Smooth muscle cell of the brain vasculature (primary cell): ENCODE measurements around the gene ARID3C.

Experiments
- DNase-seq: peaks from one replicate; pipeline ENCODE4 v3.0.0-alpha.2; 2012; ENCODE audit warnings: low read depth, low spot score

ARID3C gene

DNA sequence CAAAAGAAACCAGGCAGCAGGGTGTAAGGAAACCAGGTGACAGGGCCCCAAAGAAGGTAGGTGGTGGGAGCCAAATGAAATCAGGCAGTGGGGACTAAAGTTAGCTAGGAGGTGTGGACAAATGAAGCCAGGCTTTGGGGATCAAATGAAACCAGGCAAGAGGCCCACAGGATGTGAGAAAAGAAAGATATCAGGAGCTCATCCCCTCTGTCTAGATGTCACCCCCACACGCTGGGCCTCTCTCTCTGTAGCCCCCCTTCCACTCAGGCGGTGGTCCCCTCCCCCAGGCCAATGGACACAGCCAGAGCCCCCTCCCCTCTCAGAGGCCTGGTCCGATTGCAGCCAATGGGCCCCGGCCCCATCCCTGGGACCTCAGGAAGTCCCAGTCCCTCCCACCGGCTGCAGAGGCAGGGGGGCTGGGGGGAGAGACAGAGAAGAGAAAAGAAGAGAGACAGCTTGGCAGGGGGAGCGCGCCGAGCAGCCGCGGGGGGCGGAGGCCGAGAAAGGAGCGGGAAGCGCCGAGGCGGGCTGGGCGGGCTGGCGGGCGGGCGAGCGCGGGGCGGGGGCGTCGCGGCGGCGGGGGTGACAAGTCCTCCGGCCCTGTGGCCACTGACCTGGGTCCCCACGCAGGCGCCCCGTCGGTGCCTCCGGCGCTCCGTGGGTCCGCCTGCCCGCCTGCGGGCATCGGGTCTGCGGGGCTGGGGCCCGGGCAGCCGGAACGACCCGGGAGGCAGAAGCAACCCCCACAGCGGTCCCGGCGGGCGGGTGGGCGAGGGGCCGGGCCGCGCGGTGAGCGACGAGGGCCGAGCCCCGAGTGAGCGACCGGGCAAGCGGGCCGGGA is 51.2 kb downstream of the ARID3C start:
- DNase-seq: no peak

DNA sequence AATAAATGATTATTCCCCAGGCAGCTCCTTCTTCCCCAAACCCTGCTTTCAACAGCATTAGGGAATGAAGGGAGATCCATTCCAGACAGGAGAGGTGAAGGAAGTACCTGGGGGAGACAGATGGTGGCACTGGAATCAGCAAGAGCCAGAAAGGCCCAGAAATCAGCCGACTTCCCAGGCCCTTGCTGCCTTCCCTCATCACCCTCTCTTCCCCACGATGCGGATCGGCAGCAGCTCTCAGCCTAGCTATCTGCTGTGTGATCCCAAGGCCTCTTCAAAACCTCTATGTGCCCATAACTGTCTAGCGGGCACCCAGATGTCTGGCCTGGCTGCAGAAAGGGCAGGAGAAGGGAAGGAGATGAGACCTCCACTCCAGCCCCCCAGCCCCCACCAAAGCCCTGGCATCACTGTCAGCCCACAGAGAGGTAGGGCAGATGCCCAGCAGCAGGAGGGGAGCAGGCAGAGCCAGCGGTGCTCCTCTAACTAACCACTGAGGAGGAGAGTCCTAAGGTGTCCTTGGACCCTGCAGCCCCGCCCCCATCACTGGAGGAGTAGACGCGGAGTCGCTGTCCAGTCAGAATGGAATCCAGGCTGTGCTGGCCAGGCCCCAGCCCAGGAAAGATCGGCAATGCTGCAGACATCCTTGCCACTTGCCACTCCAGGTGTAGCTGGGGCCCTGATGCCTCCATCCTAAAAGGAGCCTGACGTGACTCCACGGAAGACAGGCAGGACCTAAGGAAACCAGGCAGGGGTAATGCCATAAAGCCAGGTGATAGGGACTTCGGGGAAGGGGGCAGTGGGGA is 52.1 kb downstream of the ARID3C start:
- DNase-seq: no peak

DNA sequence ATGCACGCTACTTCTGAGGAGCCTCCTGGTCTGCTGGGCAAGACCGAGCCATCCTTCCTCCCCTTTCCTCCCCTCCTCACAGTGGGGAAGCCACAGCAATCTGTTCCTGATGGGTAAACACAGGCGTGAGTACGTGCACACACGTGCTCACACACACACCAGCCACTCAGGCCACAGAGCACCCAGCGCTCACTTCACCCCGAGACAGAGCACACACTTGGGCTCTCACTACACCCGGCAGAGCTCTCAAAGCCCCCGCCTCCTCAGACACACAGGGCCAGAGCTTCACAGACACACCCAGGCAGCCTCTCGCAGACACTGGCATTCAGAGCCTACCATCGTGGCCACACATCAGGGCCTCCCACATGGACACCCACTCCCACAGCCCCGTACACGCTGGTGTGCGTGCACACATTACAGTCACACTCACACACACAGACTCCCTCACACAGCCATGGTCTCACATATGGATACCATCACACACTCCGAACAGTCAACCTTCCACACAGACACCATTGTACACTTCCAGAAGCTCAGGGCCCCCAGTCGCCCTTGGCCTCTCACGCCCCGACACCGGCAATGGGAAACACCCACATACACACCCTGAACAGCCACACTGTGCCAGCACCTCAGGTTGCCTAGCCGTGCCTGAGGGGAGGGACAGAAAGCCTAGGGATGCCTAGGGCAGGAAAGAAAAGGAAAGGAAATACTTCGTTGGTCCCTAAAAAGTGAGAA is 52.8 kb downstream of the ARID3C start:
- DNase-seq: no peak

DNA sequence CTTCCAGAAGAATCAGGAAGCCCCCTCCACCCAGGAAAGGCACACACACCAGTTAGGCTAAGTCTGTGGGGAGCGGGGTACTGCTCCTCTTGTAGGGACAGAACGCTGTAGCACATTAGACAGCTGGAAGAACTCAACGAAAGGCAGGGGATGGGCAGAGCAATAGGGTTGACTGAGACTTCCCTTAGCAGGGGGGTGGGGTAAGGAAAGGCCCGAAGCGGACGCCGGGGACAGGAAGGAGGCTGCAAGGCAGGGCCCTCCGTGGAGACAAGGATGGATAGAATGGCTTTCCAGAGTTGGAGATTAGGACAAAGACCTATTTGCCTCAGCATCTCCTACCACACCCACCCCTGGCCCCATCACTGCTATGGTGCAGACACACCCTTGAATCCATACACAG is 53.6 kb downstream of the ARID3C start:
- no peak for DNase-seq

DNA sequence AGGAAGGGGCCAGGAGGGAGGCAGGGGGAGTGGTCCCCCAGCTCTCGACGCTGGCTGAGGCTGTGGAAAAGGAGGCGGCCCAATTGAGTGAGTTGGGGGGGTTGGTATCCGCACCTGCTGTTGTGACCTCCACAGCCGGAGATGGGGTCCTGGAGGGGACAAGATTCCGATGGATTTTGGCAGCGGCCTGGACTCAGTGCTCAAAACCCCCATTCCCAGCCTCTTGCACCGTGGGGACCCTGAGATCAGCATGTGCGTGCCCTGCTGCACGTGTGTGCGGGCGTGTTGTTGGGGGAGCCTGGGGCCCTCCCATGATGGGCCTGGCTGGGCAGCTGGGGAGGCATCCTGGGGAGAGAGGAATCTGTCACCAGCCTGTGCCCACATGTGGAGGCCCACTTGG is 54.3 kb downstream of the ARID3C start:
- no peak for DNase-seq

DNA sequence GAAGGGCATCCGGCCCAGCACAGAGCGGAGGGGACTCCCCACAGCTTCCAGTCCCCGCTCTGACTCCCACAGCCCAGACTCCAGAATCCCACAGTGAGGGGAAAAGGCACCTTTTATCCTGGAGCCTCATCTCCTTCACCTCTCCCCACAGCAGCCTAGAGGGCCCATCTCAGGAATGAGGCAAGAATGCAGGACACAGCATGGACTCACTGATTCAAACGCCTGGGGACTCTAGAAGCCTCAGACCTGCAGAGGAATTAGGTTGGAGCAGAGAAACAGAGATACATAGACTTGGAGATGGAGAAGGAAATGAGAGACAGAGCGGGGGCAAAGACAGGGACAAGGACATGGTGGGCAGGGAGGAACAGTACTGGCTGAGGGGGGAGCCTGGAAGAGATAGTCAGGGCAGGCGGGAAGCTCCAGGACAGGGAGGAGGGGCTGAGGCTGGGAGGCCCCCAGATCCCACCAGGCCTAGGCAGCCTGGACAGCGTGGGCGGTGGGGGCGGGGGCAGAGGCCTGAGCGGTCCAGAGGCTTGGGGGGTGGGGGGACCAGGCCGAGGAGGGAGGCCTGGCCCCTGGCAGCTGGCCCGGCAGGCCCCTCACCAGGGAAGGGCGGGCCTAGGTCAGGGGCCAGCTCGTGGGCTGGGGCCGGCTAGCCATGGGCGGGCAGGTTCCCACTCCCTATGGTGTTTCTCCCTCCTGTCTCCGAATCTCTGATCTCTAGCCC is 55.1 kb downstream of the ARID3C start:
- no peak for DNase-seq

DNA sequence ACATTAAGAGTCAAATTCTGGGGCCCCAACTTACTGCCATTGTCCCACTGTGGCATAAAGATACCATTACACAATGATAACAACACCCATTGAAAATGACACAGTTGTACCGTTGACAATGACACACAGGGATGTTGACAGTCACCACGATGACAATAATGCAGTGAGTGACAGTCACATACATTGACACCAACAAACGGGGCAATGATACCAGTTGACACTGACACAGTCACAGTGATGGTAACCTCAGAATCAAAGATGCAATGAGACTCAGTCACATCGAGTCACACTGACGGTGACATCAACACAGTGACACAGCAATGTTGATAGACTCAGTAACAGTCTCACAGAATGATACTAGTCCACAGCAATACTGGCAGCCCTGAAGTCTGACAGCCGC is 56.2 kb downstream of the ARID3C start:
- DNase-seq: no peak

DNA sequence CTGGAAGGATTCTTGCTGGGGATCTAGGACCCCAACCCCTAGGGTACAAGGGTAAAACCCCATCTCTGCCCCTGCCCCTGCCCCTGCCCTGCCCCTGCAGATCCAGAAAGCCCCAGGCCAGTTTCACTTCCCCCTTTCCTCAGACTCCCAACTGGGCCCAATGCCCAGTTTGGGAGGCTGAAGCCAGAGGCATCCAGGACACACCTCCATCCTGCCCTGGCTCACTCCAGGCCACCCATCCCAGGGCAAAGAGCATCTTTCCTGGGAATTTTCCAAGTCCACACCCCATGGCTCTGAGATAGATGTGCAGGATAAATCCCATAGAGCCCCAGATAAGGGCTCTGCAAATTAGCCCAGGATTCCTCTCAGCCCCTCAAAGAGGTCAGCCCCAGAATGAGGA is 56.8 kb downstream of the ARID3C start:
- no peak for DNase-seq

DNA sequence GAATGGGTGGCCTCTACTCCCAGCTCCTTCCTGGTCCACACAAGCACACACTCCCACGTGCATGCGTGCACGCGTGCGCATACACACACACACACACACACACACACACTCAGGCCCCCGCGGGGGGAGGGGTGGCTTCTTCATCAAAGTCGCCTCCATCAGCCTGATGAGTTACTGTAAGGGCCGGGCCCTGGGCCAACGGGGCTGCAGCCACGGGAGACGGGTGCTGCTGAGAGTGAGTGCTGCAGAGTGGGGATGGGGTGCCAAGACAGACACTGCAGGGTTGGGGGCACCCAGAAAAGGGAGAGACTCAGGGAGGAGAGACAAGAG is 57.4 kb downstream of the ARID3C start:
- DNase-seq: no peak
